Smooth muscle cell (in vitro differentiated cells): ENCODE results near the gene CIC. TPM values are rescaled to one million over a fixed set of nuclear protein-coding genes. Genes with fewer than 3 reads are reported as not detected.

Experiments used
- DNase-seq: peaks from one replicate; lab custom pipeline; 2025; ENCODE audit not compliant: unreplicated experiment; lab: John Stamatoyannopoulos, UW
- H2AFZ ChIP-seq: fragments of 200-600 bp; sonication (generic); 2 replicates; pipeline ENCODE4 v1.6.0; 2016; ENCODE audit warnings: antibody characterized with exemption, low read depth, mild to moderate bottlenecking
- H3F3A ChIP-seq: fragments of 200-600 bp; sonication (generic); 2 replicates; pipeline ENCODE4 v1.6.0; 2017; ENCODE audit warnings: antibody characterized with exemption, low read depth
- H3K27ac ChIP-seq: fragments of 200-600 bp; sonication (generic); 2 replicates; pipeline ENCODE4 v1.5.1; 2016; ENCODE audit warnings: low read depth, mild to moderate bottlenecking
- H3K27me3 ChIP-seq: fragments of 200-600 bp; sonication (generic); 2 replicates; pipeline ENCODE4 v1.6.1; 2016; ENCODE audit warnings: low read depth, mild to moderate bottlenecking
- H3K36me3 ChIP-seq: fragments of 200-600 bp; sonication (generic); 2 replicates; pipeline ENCODE4 v1.5.1; 2016; ENCODE audit warnings: low read depth
- H3K4me1 ChIP-seq: fragments of 200-600 bp; sonication (generic); 2 replicates; pipeline ENCODE4 v1.5.1; 2016; ENCODE audit warnings: low read depth
- H3K4me2 ChIP-seq: fragments of 200-600 bp; sonication (generic); 2 replicates; pipeline ENCODE4 v1.6.0; 2016; ENCODE audit warnings: mild to moderate bottlenecking
- H3K4me3 ChIP-seq: fragments of 200-600 bp; sonication (generic); 2 replicates; pipeline ENCODE4 v1.5.1; 2016; ENCODE audit warnings: mild to moderate bottlenecking
- H3K79me2 ChIP-seq: fragments of 200-600 bp; sonication (generic); 2 replicates; pipeline ENCODE4 v1.6.0; 2016; ENCODE audit warnings: low read depth, mild to moderate bottlenecking
- H3K9ac ChIP-seq: fragments of 200-600 bp; sonication (generic); 2 replicates; pipeline ENCODE4 v1.6.0; 2016; ENCODE audit warnings: low read depth
- H3K9me3 ChIP-seq: fragments of 200-600 bp; sonication (generic); replicated peaks from 2 replicates; pipeline ENCODE4 v1.5.1; 2016; ENCODE audit warnings: low read depth
- H4K20me1 ChIP-seq: fragments of 200-600 bp; sonication (generic); 2 replicates; pipeline ENCODE4 v1.6.0; 2016; ENCODE audit warnings: low read depth
- CTCF ChIP-seq: fragments of 200-600 bp; sonication (generic); IDR thresholded peaks from 2 replicates; pipeline ENCODE4 v1.5.1; 2017; ENCODE audit warnings: borderline replicate concordance, mild to moderate bottlenecking, antibody characterized with exemption; ENCODE audit not compliant: insufficient read depth, poor library complexity, severe bottlenecking
- WGBS: methylation state at CpG from one replicate; pipeline ENCODE4 v1.1.7; 2016; ENCODE audit warnings: low lambda C conversion rate; 5-methylcytosine and 5-hydroxymethylcytosine counted together
- polyA plus RNA-seq: library from polyadenylated mRNA; unstranded; fragments of >200 nt; fragmentation: Nextera tagmentation; extraction: Ambion mirVana; gene quantifications from 2 replicates; pipeline ENCODE4 v1.2.1, GENCODE V29; 2016
- total RNA-seq: library from RNA; depleted of rRNA; stranded (reverse); fragments of >200 nt; gene quantifications from 2 replicates; pipeline ENCODE4 v1.2.3, GENCODE V29; 2014

The CIC gene
- total and polyA plus RNA-seq, 2 experiments from 2014 or later, result 12.6 to 18.4 TPM

GRCh38 chr19:42344336-42344893 lies 75.4 kb downstream of the CIC start:
- Histone ChIP-seq H3K27me3 (no peaks in the 10 kb centered on the region), H4K20me1 (no peaks in the 10 kb centered on the region), H3F3A (no peaks in the 10 kb centered on the region), H3K36me3 (no peaks in the 10 kb centered on the region), H3K27ac (no peak overlapping the region), H2AFZ (no peak overlapping the region), H3K9me3 (no peaks in the 10 kb centered on the region), H3K4me1 (no peaks in the 10 kb centered on the region), H3K9ac (no peak overlapping the region), H3K4me2 (no peak overlapping the region), H3K79me2 (no peaks in the 10 kb centered on the region), H3K4me3 (no peak overlapping the region)
- DNase-seq, result no peak
- WGBS, result 98% methylated on average over 17 of the region's 18 CpGs
- TF ChIP-seq CTCF, result no peak

Other genes starting within 250 kb of the CIC start
- 0.58 and 2.0 TPM in 2 replicates for gene GRIK5, start 199.0 kb upstream of the CIC start, total RNA-seq
- 0.67 and 1.9 TPM in 2 replicates for gene GRIK5, start 199.0 kb upstream of the CIC start, polyA plus RNA-seq
- 8.9 and 13.6 TPM in 2 replicates for gene ZNF574, start 193.1 kb upstream of the CIC start, total RNA-seq
- gene ZNF574, start 193.1 kb upstream of the CIC start, polyA plus RNA-seq, result 20.5 and 22.9 TPM in 2 replicates
- 0.58 and 0.99 TPM in 2 replicates for gene POU2F2, start 136.8 kb upstream of the CIC start, total RNA-seq
- gene POU2F2, start 136.8 kb upstream of the CIC start, polyA plus RNA-seq, result 6.3 and 8.6 TPM in 2 replicates
- 12.6 and 35.4 TPM in 2 replicates for gene DEDD2, start 51.6 kb upstream of the CIC start, total RNA-seq
- 22.4 and 23.4 TPM in 2 replicates for gene DEDD2, start 51.6 kb upstream of the CIC start, polyA plus RNA-seq
- gene ZNF526, start 48.9 kb upstream of the CIC start, total RNA-seq, result 5.0 and 5.9 TPM in 2 replicates
- gene ZNF526, start 48.9 kb upstream of the CIC start, polyA plus RNA-seq, result 12.0 and 12.1 TPM in 2 replicates
- gene GSK3A, start 26.6 kb upstream of the CIC start, total RNA-seq, result 26.0 and 27.4 TPM in 2 replicates
- gene GSK3A, start 26.6 kb upstream of the CIC start, polyA plus RNA-seq, result 34.6 and 39.0 TPM in 2 replicates
- gene ERF, start 14.1 kb upstream of the CIC start, total RNA-seq, result 20.5 and 43.9 TPM in 2 replicates
- 14.2 and 14.9 TPM in 2 replicates for gene ERF, start 14.1 kb upstream of the CIC start, polyA plus RNA-seq
- 0.45 and 1.3 TPM in 2 replicates for gene PRR19, start 32.9 kb downstream of the CIC start, total RNA-seq
- gene PRR19, start 32.9 kb downstream of the CIC start, polyA plus RNA-seq, result 0.73 and 1.0 TPM in 2 replicates
- gene PAFAH1B3, start 33.4 kb downstream of the CIC start, total RNA-seq, result 44.6 and 44.7 TPM in 2 replicates
- 71.0 and 75.7 TPM in 2 replicates for gene PAFAH1B3, start 33.4 kb downstream of the CIC start, polyA plus RNA-seq
- not detected in 2 replicates for gene TMEM145, start 44.1 kb downstream of the CIC start, total RNA-seq
- gene TMEM145, start 44.1 kb downstream of the CIC start, polyA plus RNA-seq, result 0.09 and 0.11 TPM in 2 replicates
- 13.4 and 16.4 TPM in 2 replicates for gene MEGF8, start 56.4 kb downstream of the CIC start, total RNA-seq
- 8.2 and 11.0 TPM in 2 replicates for gene MEGF8, start 56.4 kb downstream of the CIC start, polyA plus RNA-seq
- 24.1 and 31.3 TPM in 2 replicates for gene CNFN, start 121.0 kb downstream of the CIC start, total RNA-seq
- 23.7 and 44.9 TPM in 2 replicates for gene CNFN, start 121.0 kb downstream of the CIC start, polyA plus RNA-seq
- gene LIPE, start 158.1 kb downstream of the CIC start, total RNA-seq, result 4.0 and 9.2 TPM in 2 replicates
- 4.1 and 8.4 TPM in 2 replicates for gene LIPE, start 158.1 kb downstream of the CIC start, polyA plus RNA-seq
- gene CXCL17, start 173.7 kb downstream of the CIC start, total RNA-seq, result not detected in 2 replicates
- not detected in 2 replicates for gene CXCL17, start 173.7 kb downstream of the CIC start, polyA plus RNA-seq